Lung (tissue), 12 donors: ENCODE results near the gene CMKLR1. TPM values are rescaled to one million over a fixed set of nuclear protein-coding genes. Genes with fewer than 3 reads are reported as not detected.

Source experiments
- ATAC-seq: fragments of 200-7000 bp; cut with Tn5 transposase; one replicate; pipeline ENCODE4 v1.9.1; 2020; ENCODE audit warnings: moderate number of reproducible peaks; ENCODE audit not compliant: insufficient read depth, low FRiP score
- DNase-seq, 3 donors: peaks; one replicate each; pipeline ENCODE4 v3.0.0-alpha.2; 2013 to 2017
- H3K27ac ChIP-seq, 2 donors: one replicate each; pipeline ENCODE4 v1.5.1; 2013; ENCODE audit warnings: mild to moderate bottlenecking in 2 of 2, moderate library complexity in 2 of 2, control low read depth in 1 of 2, inconsistent platforms in 1 of 2, low read depth in 1 of 2, low read length in 1 of 2
- H3K27me3 ChIP-seq, 3 donors: one replicate each; pipeline ENCODE4 v1.5.1; 2013; ENCODE audit warnings: low read length in 2 of 3; ENCODE audit not compliant: control insufficient read depth in 3 of 3, insufficient read depth in 3 of 3
- H3K36me3 ChIP-seq, 4 donors: one replicate each; pipeline ENCODE4 v1.5.1; 2013; ENCODE audit warnings: low read length in 4 of 4, mild to moderate bottlenecking in 1 of 4, moderate library complexity in 1 of 4; ENCODE audit not compliant: control insufficient read depth in 4 of 4, insufficient read depth in 4 of 4
- H3K4me1 ChIP-seq, 5 donors: one replicate each; pipeline ENCODE4 v1.5.1; 2013; ENCODE audit warnings: low read length in 5 of 5, mild to moderate bottlenecking in 2 of 5, moderate library complexity in 1 of 5; ENCODE audit not compliant: control insufficient read depth in 5 of 5, insufficient read depth in 5 of 5
- H3K4me3 ChIP-seq: one replicate; pipeline ENCODE4 v1.5.1; 2013; ENCODE audit warnings: mild to moderate bottlenecking, control low read depth, moderate library complexity
- H3K9ac ChIP-seq, 2 donors: one replicate each; pipeline ENCODE4 v1.5.1; 2013; ENCODE audit warnings: low read length in 2 of 2, control low read depth in 1 of 2; ENCODE audit not compliant: insufficient read depth in 1 of 2
- H3K9me3 ChIP-seq, 4 donors: one replicate each; pipeline ENCODE4 v1.5.1; 2013; ENCODE audit warnings: low read length in 3 of 4, mild to moderate bottlenecking in 1 of 4, moderate library complexity in 1 of 4; ENCODE audit not compliant: control insufficient read depth in 4 of 4, insufficient read depth in 3 of 4
- CTCF ChIP-seq: IDR thresholded peaks from 2 replicates; pipeline ENCODE4 v1.5.1; 2012; ENCODE audit warnings: mild to moderate bottlenecking; ENCODE audit errors: control extremely low read depth, extremely low read depth
- WGBS, 2 donors: extraction: QIAGEN DNeasy Blood & Tissue Kit; methylation state at CpG; one replicate each; pipeline ENCODE4 v1.1.7; 2013; 5-methylcytosine and 5-hydroxymethylcytosine counted together
- polyA plus RNA-seq, 2 donors: library from polyadenylated mRNA; stranded (reverse); fragments of 200-250 nt; gene quantifications; one replicate each; pipeline ENCODE4 v1.2.1, GENCODE V29; 2013
- total RNA-seq, 2 donors: library from RNA; depleted of rRNA in 1 of 2; stranded (reverse); fragments of >200 nt in 1 of 2; gene quantifications; one replicate each; pipeline ENCODE4 v1.2.1, GENCODE V29; 2014 to 2021
- donor health status: control.
- donor health status: control.
- donor health status: Bipolar disorder and iron deficiency.
- donor health status: healthy.
- donor health status: DM: yes; HTN: yes; CAD: no.

The CMKLR1 gene
- total and polyA plus RNA-seq, 4 donors: 4.4 to 20.5 (median 17.5) TPM

GRCh38 chr12:108337235-108338223, 1.6 kb downstream of the CMKLR1 start:
- no peak for TF ChIP-seq CTCF
- Histone ChIP-seq H3K9me3 (peaks cover 0 to 2% (median 0%) of the 10 kb centered on the region in 4 donors), H3K9ac (peak overlapping the region in 1 of 2 donors; percentile 70), H3K27ac (peak overlapping the region in 1 of 2 donors; percentile 61), H3K4me1 (peaks cover 0 to 38% (median 15%) of the 10 kb centered on the region in 5 donors), H3K4me3 (peak overlapping the region; percentile 3), H3K36me3 (no peaks in the 10 kb centered on the region), H3K27me3 (peaks cover 0 to 8% (median 0%) of the 10 kb centered on the region in 3 donors)
- DNase-seq: peak in 2 of 3 donors; percentile 51 to 55
- 55 to 64% methylated on average over 9 of the region's 9 CpGs for WGBS, 2 donors
- ATAC-seq: no peak

GRCh38 chr12:108335349-108336119, 3.6 kb downstream of the CMKLR1 start:
- Histone ChIP-seq H3K36me3 (no peaks in the 10 kb centered on the region), H3K4me1 (peaks cover 0 to 38% (median 15%) of the 10 kb centered on the region in 5 donors), H3K27ac (peak overlapping the region in 1 of 2 donors; percentile 45), H3K4me3 (no peak overlapping the region), H3K9me3 (peaks cover 0 to 2% (median 0%) of the 10 kb centered on the region in 4 donors), H3K27me3 (peaks cover 0 to 5% (median 0%) of the 10 kb centered on the region in 3 donors), H3K9ac (no peak overlapping the region)
- WGBS, 2 donors: 69 to 76% methylated on average over 4 of the region's 4 CpGs
- no peak for ATAC-seq
- DNase-seq: peak in 1 of 3 donors; percentile 28
- no peak for TF ChIP-seq CTCF

GRCh38 chr12:108333898-108334699, 5.0 kb downstream of the CMKLR1 start:
- Histone ChIP-seq H3K27ac (peak overlapping the region in 1 of 2 donors; percentile 78), H3K36me3 (peaks cover 0 to 10% (median 3%) of the 10 kb centered on the region in 4 donors), H3K27me3 (peaks cover 0 to 1% (median 0%) of the 10 kb centered on the region in 3 donors), H3K4me3 (no peak overlapping the region), H3K9ac (no peak overlapping the region), H3K4me1 (peaks cover 0 to 27% (median 15%) of the 10 kb centered on the region in 5 donors), H3K9me3 (peaks cover 0 to 2% (median under 1%) of the 10 kb centered on the region in 4 donors)
- DNase-seq (peak in 2 of 3 donors; percentile 29 to 49), ATAC-seq (peak; percentile 35)
- TF ChIP-seq CTCF: no peak
- 70 to 76% methylated on average over 10 of the region's 10 CpGs for whole genome bisulfite sequencing, 2 donors
